Hepatocyte (in vitro differentiated cells): Measurements from ENCODE around the gene GTPBP4. TPM values are rescaled to one million over a fixed set of nuclear protein-coding genes. Genes with fewer than 3 reads are reported as not detected.

Experiments
- DNase-seq: peaks from one replicate; pipeline ENCODE4 v3.0.0-alpha.2; 2016; ENCODE audit warnings: low spot score
- H2AFZ ChIP-seq: fragments of 200-600 bp; sonication (generic); 2 replicates; pipeline ENCODE4 v1.6.0; 2016; ENCODE audit warnings: antibody characterized with exemption, mild to moderate bottlenecking
- H3K27ac ChIP-seq: fragments of 200-600 bp; sonication (generic); 2 replicates; pipeline ENCODE4 v1.5.1; 2016; ENCODE audit warnings: mild to moderate bottlenecking
- H3K27me3 ChIP-seq: fragments of 200-600 bp; sonication (generic); 2 replicates; pipeline ENCODE4 v1.6.1; 2016
- H3K36me3 ChIP-seq: fragments of 200-600 bp; sonication (generic); replicated peaks from 2 replicates; pipeline ENCODE4 v1.5.1; 2016; ENCODE audit warnings: low read depth; ENCODE audit not compliant: insufficient read depth
- H3K4me1 ChIP-seq: fragments of 200-600 bp; sonication (generic); 2 replicates; pipeline ENCODE4 v1.5.1; 2016; ENCODE audit warnings: mild to moderate bottlenecking, moderate library complexity; ENCODE audit not compliant: insufficient read depth
- H3K4me2 ChIP-seq: fragments of 200-600 bp; sonication (generic); 2 replicates; pipeline ENCODE4 v1.6.0; 2016
- H3K4me3 ChIP-seq: fragments of 200-600 bp; sonication (generic); 2 replicates; pipeline ENCODE4 v1.5.1; 2016; ENCODE audit warnings: mild to moderate bottlenecking
- H3K79me2 ChIP-seq: fragments of 200-600 bp; sonication (generic); 2 replicates; pipeline ENCODE4 v1.6.0; 2017; ENCODE audit warnings: mild to moderate bottlenecking
- H3K9me2 ChIP-seq: fragments of 200-600 bp; sonication (generic); replicated peaks from 2 replicates; pipeline ENCODE4 v1.6.0; 2017; ENCODE audit warnings: mild to moderate bottlenecking; ENCODE audit not compliant: insufficient read depth
- H3K9me3 ChIP-seq: fragments of 200-600 bp; sonication (generic); 2 replicates; pipeline ENCODE4 v1.5.1; 2016; ENCODE audit warnings: low read depth, mild to moderate bottlenecking
- H4K20me1 ChIP-seq: fragments of 200-600 bp; sonication (generic); 2 replicates; pipeline ENCODE4 v1.6.0; 2016; ENCODE audit warnings: mild to moderate bottlenecking; ENCODE audit not compliant: insufficient read depth, poor library complexity, severe bottlenecking
- CTCF ChIP-seq: fragments of 200-600 bp; sonication (generic); IDR thresholded peaks from 2 replicates; pipeline ENCODE4 v1.5.1; 2016; ENCODE audit warnings: antibody characterized with exemption, mild to moderate bottlenecking; ENCODE audit not compliant: poor library complexity
- EZH2 ChIP-seq: fragments of 200-600 bp; sonication (generic); IDR thresholded peaks from 2 replicates; pipeline ENCODE4 v1.6.1; 2016; ENCODE audit warnings: antibody characterized with exemption, mild to moderate bottlenecking, borderline replicate concordance
- EZH2phosphoT487 ChIP-seq: fragments of 200-600 bp; sonication (generic); IDR thresholded peaks from one replicate; pipeline ENCODE4 v1.6.1; 2018; ENCODE audit warnings: antibody characterized with exemption, mild to moderate bottlenecking, low read depth, moderate library complexity; ENCODE audit not compliant: unreplicated experiment, severe bottlenecking
- WGBS: methylation state at CpG from one replicate; pipeline ENCODE4 v1.1.6; 2016; ENCODE audit warnings: low lambda C conversion rate; ENCODE audit errors: missing lambda C conversion rate; 5-methylcytosine and 5-hydroxymethylcytosine counted together
- polyA plus RNA-seq: library from polyadenylated mRNA; unstranded; fragments of >200 nt; fragmentation: Nextera tagmentation; extraction: Ambion mirVana; gene quantifications from 2 replicates; pipeline ENCODE4 v1.2.1, GENCODE V29; 2016
- total RNA-seq: library from RNA; depleted of rRNA; stranded (reverse); fragments of >200 nt; gene quantifications from 2 replicates; pipeline ENCODE4 v1.2.3, GENCODE V29; 2014

The GTPBP4 gene
- total and polyA plus RNA-seq, 2 experiments from 2014 or later, result 34.2 to 55.5 TPM

GRCh38 chr10:990808-991207 is 2.6 kb downstream of the GTPBP4 start:
- no peak for TF ChIP-seq EZH2phosphoT487
- no peak for TF ChIP-seq CTCF
- no peak overlapping the region for H3K4me3 ChIP-seq
- peaks cover 3% of the 10 kb centered on the region for H3K36me3 ChIP-seq
- peaks cover 24% of the 10 kb centered on the region for H3K4me1 ChIP-seq
- H3K27ac ChIP-seq, result no peak overlapping the region
- no peaks in the 10 kb centered on the region for H3K9me2 ChIP-seq
- H3K79me2 ChIP-seq, result peaks cover 70% of the 10 kb centered on the region
- H3K4me2 ChIP-seq, result no peak overlapping the region
- H3K9me3 ChIP-seq, result no peaks in the 10 kb centered on the region
- WGBS, result 95% methylated on average over 6 of the region's 6 CpGs
- DNase-seq, result no peak
- H2AFZ ChIP-seq, result no peak overlapping the region
- H3K27me3 ChIP-seq, result no peaks in the 10 kb centered on the region
- peaks cover 16% of the 10 kb centered on the region for H4K20me1 ChIP-seq

- H3K27me3 ChIP-seq, result no peaks in the 10 kb centered on the region
- no peak for TF ChIP-seq CTCF
- DNase-seq, result no peak
- peaks cover 70% of the 10 kb centered on the region for H3K79me2 ChIP-seq
- no peak overlapping the region for H3K4me3 ChIP-seq
- no peaks in the 10 kb centered on the region for H3K9me2 ChIP-seq
- H3K4me2 ChIP-seq, result no peak overlapping the region
- H3K4me1 ChIP-seq, result peaks cover 10% of the 10 kb centered on the region
- H3K27ac ChIP-seq, result no peak overlapping the region
- WGBS, result 97% methylated on average over 6 of the region's 6 CpGs
- peaks cover 3% of the 10 kb centered on the region for H3K36me3 ChIP-seq
- H3K9me3 ChIP-seq, result no peaks in the 10 kb centered on the region
- no peak overlapping the region for H2AFZ ChIP-seq
- peaks cover 16% of the 10 kb centered on the region for H4K20me1 ChIP-seq
Observed at GRCh38 chr10:992467-992866, 4.2 kb downstream of the GTPBP4 start.

- Histone ChIP-seq H3K4me2 (no peak overlapping the region), H3K9me2 (no peaks in the 10 kb centered on the region), H3K79me2 (peaks cover 69% of the 10 kb centered on the region), H3K27me3 (no peaks in the 10 kb centered on the region), H4K20me1 (peaks cover 16% of the 10 kb centered on the region), H3K4me1 (peaks cover 10% of the 10 kb centered on the region), H3K9me3 (no peaks in the 10 kb centered on the region), H3K4me3 (no peak overlapping the region), H3K36me3 (peaks cover 3% of the 10 kb centered on the region), H2AFZ (no peak overlapping the region), H3K27ac (no peak overlapping the region)
- TF ChIP-seq CTCF, result no peak
- no peak for TF ChIP-seq EZH2phosphoT487
- TF ChIP-seq EZH2, result no peak
- no peak for DNase-seq
Observed at GRCh38 chr10:992871-993270, 4.6 kb downstream of the GTPBP4 start.

GRCh38 chr10:994836-995558 is 6.8 kb downstream of the GTPBP4 start:
- WGBS, result 90% methylated on average over 6 of the region's 6 CpGs
- peaks cover 10% of the 10 kb centered on the region for H3K36me3 ChIP-seq

More at GRCh38 chr10:994836-995558, 6.8 kb downstream of the GTPBP4 start:
- Histone ChIP-seq H3K4me1 (peaks cover 1% of the 10 kb centered on the region), H3K9me3 (no peaks in the 10 kb centered on the region), H4K20me1 (peaks cover 9% of the 10 kb centered on the region), H3K4me2 (no peak overlapping the region), H2AFZ (no peak overlapping the region), H3K9me2 (no peaks in the 10 kb centered on the region), H3K79me2 (peaks cover 51% of the 10 kb centered on the region), H3K27me3 (no peaks in the 10 kb centered on the region), H3K27ac (no peak overlapping the region), H3K4me3 (no peak overlapping the region)
- TF ChIP-seq EZH2phosphoT487 (no peak), EZH2 (no peak), CTCF (no peak)
- no peak for DNase-seq
